SKM-1 (cell line): ENCODE results near the gene STK32B.
"Not testable (repeated sequence)": the region's sequence is repeated elsewhere in the genome, so short reads cannot be mapped to it uniquely, and the experiment has no call there.

Source experiments
- DNase-seq: peaks from one replicate; lab custom pipeline; 2025; ENCODE audit not compliant: unreplicated experiment; lab: John Stamatoyannopoulos, UW

STK32B gene

GRCh38 chr4:5249727-5250126, 198.4 kb downstream of the STK32B start:
- no peak for DNase-seq

GRCh38 chr4:5250536-5250935, 199.3 kb downstream of the STK32B start:
- not testable (repeated sequence) for DNase-seq

GRCh38 chr4:5256421-5256820, 205.1 kb downstream of the STK32B start:
- no peak for DNase-seq

GRCh38 chr4:5257086-5257485, 205.8 kb downstream of the STK32B start:
- no peak for DNase-seq

GRCh38 chr4:5259471-5259870, 208.2 kb downstream of the STK32B start:
- DNase-seq = no peak

GRCh38 chr4:5260121-5260520, 208.8 kb downstream of the STK32B start:
- DNase-seq = no peak

GRCh38 chr4:5261866-5262265, 210.6 kb downstream of the STK32B start:
- no peak for DNase-seq

GRCh38 chr4:5266991-5267390, 215.7 kb downstream of the STK32B start:
- no peak for DNase-seq

GRCh38 chr4:5267408-5267807, 216.1 kb downstream of the STK32B start:
- DNase-seq = no peak

GRCh38 chr4:5276475-5277075, 225.3 kb downstream of the STK32B start:
- DNase-seq = no peak

- no peak for DNase-seq
These were observed 225.8 kb downstream of the STK32B start for GRCh38 chr4:5277079-5277478.

- DNase-seq = no peak
These were observed 226.9 kb downstream of the STK32B start for GRCh38 chr4:5278213-5278612.

- DNase-seq = not testable (repeated sequence)
These were observed 228.8 kb downstream of the STK32B start for GRCh38 chr4:5280069-5280468.

GRCh38 chr4:5280828-5281227, 229.5 kb downstream of the STK32B start:
- no peak for DNase-seq

- DNase-seq = no peak
These were observed 232.6 kb downstream of the STK32B start for GRCh38 chr4:5283837-5284236.

GRCh38 chr4:5284517-5284916, 233.2 kb downstream of the STK32B start:
- no peak for DNase-seq

GRCh38 chr4:5292101-5292500, 240.8 kb downstream of the STK32B start:
- DNase-seq = no peak

GRCh38 chr4:5298000-5298787, 246.9 kb downstream of the STK32B start:
- not testable (repeated sequence) for DNase-seq

GRCh38 chr4:5300283-5300682, 249.0 kb downstream of the STK32B start:
- no peak for DNase-seq

- no peak for DNase-seq
These were observed 256.6 kb downstream of the STK32B start for GRCh38 chr4:5307928-5308327.

- DNase-seq = no peak
These were observed 271.0 kb downstream of the STK32B start for GRCh38 chr4:5322321-5322720.

- no peak for DNase-seq
These were observed 279.2 kb downstream of the STK32B start for GRCh38 chr4:5330339-5330989.
